Progenitor cell of endocrine pancreas (in vitro differentiated cells): ENCODE results near the gene WDR37. TPM values are rescaled to one million over a fixed set of nuclear protein-coding genes. Genes with fewer than 3 reads are reported as not detected.

ENCODE experiments used
- DNase-seq: peaks from one replicate; pipeline ENCODE4 v3.0.0; 2021; ENCODE audit warnings: low spot score; ENCODE audit not compliant: unreplicated experiment
- H3K27ac Mint-ChIP-seq: 2 replicates; pipeline ENCODE4 v1.8.0; 2021; ENCODE audit warnings: mild to moderate bottlenecking, moderate library complexity, mixed read lengths
- H3K27me3 Mint-ChIP-seq: 2 replicates; pipeline ENCODE4 v1.8.0; 2021; ENCODE audit warnings: mixed read lengths
- H3K36me3 Mint-ChIP-seq: 2 replicates; pipeline ENCODE4 v1.8.0; 2022; ENCODE audit warnings: mixed read lengths; ENCODE audit not compliant: insufficient read depth
- H3K4me1 Mint-ChIP-seq: 2 replicates; pipeline ENCODE4 v1.8.0; 2021; ENCODE audit warnings: low read depth, mixed read lengths
- H3K4me3 Mint-ChIP-seq: 2 replicates; pipeline ENCODE4 v1.8.0; 2021; ENCODE audit warnings: low read depth, mild to moderate bottlenecking, moderate library complexity, mixed read lengths
- H3K9me3 Mint-ChIP-seq: 2 replicates; pipeline ENCODE4 v1.8.0; 2021; ENCODE audit warnings: low read depth, mixed read lengths
- total RNA-seq: library from RNA; stranded (reverse); gene quantifications from 2 replicates; pipeline ENCODE4 v1.2.1, GENCODE V29; 2021
- TF ChIP-seq, protein P1 (sequence below): fragments of 200-600 bp; sonication (generic); IDR thresholded peaks from one replicate; pipeline ENCODE4 v1.5.0; 2021; ENCODE audit warnings: antibody characterized with exemption, mild to moderate bottlenecking; ENCODE audit not compliant: unreplicated experiment

WDR37 gene
- total RNA-seq, 1 donor from 2014 or later: 18.7 TPM

DNA sequence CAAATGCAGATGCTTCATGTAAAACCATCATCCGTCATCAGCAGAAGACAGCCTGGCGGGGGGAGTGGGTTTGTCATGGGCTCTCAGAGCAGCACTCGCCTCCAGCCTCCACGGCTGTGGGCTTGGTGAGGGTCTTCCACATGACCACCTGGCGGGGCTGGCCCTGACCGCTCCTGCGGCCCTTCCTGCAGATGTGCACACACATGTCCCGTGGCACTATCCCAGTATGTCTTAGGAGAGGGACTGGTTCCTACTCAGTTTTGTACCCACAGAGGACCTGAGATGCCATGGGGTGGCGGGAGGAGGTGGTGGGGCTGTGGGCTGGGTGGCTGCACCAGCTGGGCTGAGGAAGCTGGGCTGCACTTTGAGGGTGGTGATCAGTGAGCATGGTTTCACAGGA lies 35.2 kb upstream of the WDR37 start:
- TF ChIP-seq, protein P1, sequence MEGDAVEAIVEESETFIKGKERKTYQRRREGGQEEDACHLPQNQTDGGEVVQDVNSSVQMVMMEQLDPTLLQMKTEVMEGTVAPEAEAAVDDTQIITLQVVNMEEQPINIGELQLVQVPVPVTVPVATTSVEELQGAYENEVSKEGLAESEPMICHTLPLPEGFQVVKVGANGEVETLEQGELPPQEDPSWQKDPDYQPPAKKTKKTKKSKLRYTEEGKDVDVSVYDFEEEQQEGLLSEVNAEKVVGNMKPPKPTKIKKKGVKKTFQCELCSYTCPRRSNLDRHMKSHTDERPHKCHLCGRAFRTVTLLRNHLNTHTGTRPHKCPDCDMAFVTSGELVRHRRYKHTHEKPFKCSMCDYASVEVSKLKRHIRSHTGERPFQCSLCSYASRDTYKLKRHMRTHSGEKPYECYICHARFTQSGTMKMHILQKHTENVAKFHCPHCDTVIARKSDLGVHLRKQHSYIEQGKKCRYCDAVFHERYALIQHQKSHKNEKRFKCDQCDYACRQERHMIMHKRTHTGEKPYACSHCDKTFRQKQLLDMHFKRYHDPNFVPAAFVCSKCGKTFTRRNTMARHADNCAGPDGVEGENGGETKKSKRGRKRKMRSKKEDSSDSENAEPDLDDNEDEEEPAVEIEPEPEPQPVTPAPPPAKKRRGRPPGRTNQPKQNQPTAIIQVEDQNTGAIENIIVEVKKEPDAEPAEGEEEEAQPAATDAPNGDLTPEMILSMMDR: no peak
- Mint-ChIP-seq H3K36me3 (peaks cover 24% of the 10 kb centered on the region), H3K9me3 (no peaks in the 10 kb centered on the region), H3K4me3 (no peak overlapping the region), H3K27me3 (no peaks in the 10 kb centered on the region), H3K27ac (no peak overlapping the region), H3K4me1 (no peaks in the 10 kb centered on the region)
- no peak for DNase-seq

DNA sequence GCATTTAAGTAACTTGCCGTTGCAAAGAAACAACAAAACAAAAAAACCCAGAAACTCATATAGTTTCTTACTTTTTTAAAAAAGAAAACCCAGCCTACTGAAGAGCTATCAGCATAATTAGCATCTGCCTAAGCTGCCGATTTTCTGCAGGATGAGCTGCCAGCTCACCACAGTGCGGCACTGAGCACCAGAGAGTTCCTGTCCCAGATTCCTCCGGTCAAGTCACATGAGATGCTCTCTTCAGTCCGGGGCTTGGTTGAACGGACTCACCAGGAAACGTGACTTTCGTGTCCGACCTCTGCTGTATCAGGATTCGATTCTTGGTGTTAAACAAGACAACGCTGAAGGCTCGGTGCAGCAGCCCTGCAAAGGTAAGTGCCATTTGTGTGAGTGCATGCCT lies 33.8 kb upstream of the WDR37 start:
- Mint-ChIP-seq H3K4me3 (no peak overlapping the region), H3K4me1 (no peaks in the 10 kb centered on the region), H3K9me3 (no peaks in the 10 kb centered on the region), H3K27ac (no peak overlapping the region), H3K36me3 (peaks cover 16% of the 10 kb centered on the region), H3K27me3 (no peaks in the 10 kb centered on the region)
- no peak for DNase-seq
- TF ChIP-seq, protein P1: no peak

DNA sequence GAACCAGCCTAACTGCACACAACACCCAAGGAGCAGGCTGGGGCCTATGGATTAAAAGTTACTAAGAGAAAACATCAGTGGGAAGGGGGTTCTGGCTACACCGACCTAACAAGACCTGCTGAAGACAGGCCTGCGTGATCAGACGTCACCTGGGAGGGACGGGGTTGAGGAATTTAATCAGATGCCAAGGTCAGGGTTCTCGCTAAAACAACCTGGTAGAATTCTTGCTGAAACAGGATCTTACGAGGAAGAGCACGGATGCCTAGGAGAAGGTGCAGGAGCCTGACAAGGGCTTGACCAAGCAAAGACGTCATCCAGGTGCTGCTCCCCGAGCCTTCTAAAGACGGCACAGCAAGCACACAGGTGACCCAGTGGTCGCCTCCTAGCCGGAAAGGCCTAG lies 32.1 kb upstream of the WDR37 start:
- Mint-ChIP-seq H3K27me3 (no peaks in the 10 kb centered on the region), H3K27ac (no peak overlapping the region), H3K4me3 (no peak overlapping the region), H3K9me3 (no peaks in the 10 kb centered on the region), H3K4me1 (no peaks in the 10 kb centered on the region), H3K36me3 (peaks cover 8% of the 10 kb centered on the region)
- TF ChIP-seq, protein P1: no peak
- no peak for DNase-seq

DNA sequence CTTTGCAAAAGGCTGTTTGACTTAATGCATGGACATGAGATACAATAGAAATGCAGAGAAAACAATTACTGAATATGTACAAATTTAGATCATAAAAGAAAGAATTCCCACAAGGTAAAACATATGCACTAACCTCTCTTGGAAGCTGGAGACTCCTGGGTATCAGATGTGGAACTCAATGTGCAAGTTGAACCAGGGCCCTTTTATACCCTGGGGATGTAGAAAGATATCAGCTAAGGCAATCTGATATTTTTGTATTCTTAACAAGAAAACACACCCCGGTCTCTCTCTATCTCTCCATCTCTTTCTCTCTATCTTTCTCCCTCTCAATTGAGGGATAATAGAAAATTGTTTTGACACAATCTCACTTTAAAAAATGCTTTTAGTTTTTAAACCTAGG lies 30.5 kb upstream of the WDR37 start, which contains the start of gene IDI2:
IDI2 (minus strand) TSS at position 177 of the 400 bp plus-strand sequence. CDS start 1,136 bp downstream, outside the sequence.
- DNase-seq: no peak
- H3K27ac Mint-ChIP-seq: no peak within 1 kb of the TSS
- TF ChIP-seq, protein P1: no peak

DNA sequence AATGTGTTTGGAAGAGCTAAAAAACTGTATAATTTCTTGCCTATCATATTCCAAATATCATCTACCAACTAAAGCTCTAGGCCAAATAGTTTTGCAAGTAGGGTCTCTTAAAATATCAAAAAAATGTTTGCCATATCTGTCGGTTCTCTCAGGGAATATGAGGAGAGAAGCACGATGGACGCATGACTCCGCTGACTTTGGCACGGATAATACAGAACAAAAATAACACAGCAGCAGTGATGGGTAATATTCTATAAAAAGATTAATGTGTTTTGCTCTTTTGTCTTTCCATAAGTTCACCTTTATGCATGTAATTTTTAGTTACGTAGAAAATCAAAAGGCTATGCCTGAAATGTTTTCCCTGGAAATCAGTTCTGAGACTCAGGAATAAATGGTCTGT lies 29.6 kb upstream of the WDR37 start:
- Mint-ChIP-seq H3K4me1 (no peaks in the 10 kb centered on the region), H3K4me3 (no peak overlapping the region), H3K27me3 (no peaks in the 10 kb centered on the region), H3K27ac (no peak overlapping the region), H3K36me3 (peaks cover 4% of the 10 kb centered on the region), H3K9me3 (no peaks in the 10 kb centered on the region)
- TF ChIP-seq, protein P1: no peak
- no peak for DNase-seq

More for the DNA sequence above, 30.5 kb upstream of the WDR37 start, which contains the start of gene IDI2:
- Mint-ChIP-seq H3K36me3 (peaks cover 4% of the 10 kb centered on the region), H3K4me3 (no peak within 1 kb of the TSS), H3K4me1 (no peaks in the 10 kb centered on the region), H3K27me3 (no peaks in the 10 kb centered on the region), H3K9me3 (no peaks in the 10 kb centered on the region)
